ENCODE data around the gene VCL.
A peak's percentile ranks its signal among the peaks of the same experiment; 100 is the strongest.
"Not testable (repeated sequence)": the region's sequence is repeated elsewhere in the genome, so short reads cannot be mapped to it uniquely, and the experiment has no call there.

Gene VCL

DNA sequence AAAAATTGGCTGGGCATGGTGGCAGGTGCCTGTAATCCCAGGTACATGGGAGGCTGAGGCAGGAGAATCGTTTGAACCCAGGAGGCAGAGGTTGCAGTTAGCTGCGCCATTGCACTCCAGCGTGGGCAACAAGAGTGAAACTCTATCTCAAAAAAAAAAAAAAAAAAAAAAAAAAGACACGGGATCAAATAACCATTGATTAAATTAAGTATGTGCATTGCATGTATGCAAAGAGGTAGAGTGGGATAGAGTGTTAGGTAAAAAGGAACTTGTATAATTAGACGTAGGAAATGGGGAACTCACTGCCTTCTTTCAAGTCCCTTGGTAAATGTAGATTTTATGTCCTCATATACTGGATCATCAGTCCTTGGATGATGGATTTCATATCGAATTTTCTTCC, 13.1 kb downstream of the VCL start:
- DNase-seq = no peak

GRCh38 chr10:74011770-74012169, 13.9 kb downstream of the VCL start:
- DNase-seq = peak; percentile 27

DNA sequence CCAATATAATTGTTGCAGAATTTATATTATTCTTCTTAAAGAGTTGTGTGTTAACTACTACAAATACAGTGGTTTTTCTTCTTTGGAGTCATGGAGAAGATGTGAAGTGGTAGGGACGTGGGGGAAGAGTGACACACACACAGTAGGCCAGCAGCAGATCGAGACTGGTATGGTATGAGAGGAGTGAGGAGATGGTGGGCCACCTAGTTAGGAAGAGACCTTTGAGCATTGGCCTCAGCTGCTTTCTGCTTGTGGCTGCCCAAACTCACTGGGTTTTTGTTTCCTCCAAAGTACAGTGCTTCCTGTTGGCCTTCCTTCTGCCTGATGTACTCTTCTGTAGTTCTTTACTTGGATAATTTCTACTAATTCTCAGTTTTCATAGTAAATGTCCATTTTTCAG, 14.6 kb downstream of the VCL start:
- no peak for DNase-seq

DNA sequence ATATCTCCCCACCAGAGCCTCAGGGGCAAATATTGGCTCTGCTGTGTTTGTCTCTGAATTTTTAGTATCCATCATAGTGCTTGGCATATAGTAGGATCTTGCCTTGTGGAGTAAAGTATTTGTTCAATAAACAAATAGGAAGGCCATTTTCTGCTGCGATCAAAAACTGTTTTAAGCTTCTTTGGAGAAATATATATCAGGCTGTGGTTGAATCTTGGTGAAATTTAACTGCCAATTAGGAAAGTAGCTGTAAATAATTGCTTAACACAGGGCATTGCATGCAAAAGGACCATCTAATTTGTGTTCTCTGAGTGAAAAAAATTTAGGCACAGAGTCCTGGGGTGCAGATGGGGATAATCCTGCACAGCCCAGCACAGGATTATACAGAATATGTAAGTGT, 15.1 kb downstream of the VCL start:
- no peak for DNase-seq

DNA sequence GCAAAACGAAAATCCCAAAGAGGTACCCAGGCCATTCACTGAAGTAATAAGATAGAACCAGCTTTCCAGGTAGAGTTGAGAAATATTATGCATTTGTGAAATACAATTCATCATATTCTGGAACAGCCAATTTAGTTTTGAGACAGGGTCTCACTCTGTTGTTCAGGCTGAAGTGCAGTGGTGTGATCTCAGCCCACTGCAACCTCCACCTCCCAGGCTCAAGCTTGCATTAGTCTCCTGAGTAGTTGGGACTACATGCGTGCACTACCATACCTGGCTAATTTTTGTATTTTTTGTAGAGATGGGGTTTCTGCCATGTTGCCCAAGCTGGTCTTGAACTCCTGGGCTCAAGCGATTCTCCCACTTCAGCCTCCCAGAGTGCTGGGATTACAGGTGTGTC, 16.7 kb downstream of the VCL start:
- not testable (repeated sequence) for DNase-seq

- DNase-seq = no peak
Observed at GRCh38 chr10:74018241-74018640, 20.3 kb downstream of the VCL start.

DNA sequence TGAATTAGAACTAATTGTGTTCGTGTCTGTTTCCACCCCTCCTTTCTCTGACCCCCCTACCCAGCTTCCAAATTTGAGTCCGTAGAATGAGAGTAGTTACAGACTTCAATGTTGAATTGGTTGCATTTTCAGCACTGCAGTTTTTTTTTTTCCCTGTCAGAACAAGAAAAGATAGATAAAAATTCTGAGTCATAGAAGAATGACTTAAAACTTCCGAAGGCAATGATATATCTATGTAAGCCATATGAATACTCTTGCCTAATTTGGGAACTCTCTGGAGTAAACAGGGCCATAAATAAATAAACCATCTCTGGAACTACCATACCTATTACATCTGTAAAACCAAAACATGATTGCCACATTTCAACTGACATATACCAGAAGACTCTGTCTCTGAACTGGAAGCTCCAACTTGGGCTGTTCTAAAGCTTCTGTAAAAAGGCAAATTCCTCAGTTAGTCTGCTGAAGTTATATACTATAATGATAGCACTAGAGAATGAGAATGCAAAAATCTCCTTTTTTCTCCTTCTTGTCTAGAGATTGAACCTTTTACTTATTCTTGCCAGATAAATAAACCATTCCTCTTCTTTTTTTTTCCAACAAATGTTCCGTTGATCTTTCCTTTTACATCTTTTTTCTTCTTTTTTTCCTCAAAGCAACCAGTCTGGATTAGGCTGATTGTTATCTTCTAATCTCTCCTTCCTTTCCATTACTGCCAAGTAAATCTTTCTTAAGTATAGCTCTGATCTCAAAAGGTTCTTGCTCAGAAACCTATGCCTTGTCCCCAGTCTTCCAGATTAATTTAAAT, 23.5 kb downstream of the VCL start:
- no peak for DNase-seq

GRCh38 chr10:74022926-74023629, 25.2 kb downstream of the VCL start:
- no peak for DNase-seq

GRCh38 chr10:74024600-74024999, 26.7 kb downstream of the VCL start:
- DNase-seq = no peak

GRCh38 chr10:74025380-74025978, 27.6 kb downstream of the VCL start:
- no peak for DNase-seq

GRCh38 chr10:74026428-74027015, 28.6 kb downstream of the VCL start:
- DNase-seq = no peak

- DNase-seq = no peak
Observed at GRCh38 chr10:74027702-74028101, 29.8 kb downstream of the VCL start.

DNA sequence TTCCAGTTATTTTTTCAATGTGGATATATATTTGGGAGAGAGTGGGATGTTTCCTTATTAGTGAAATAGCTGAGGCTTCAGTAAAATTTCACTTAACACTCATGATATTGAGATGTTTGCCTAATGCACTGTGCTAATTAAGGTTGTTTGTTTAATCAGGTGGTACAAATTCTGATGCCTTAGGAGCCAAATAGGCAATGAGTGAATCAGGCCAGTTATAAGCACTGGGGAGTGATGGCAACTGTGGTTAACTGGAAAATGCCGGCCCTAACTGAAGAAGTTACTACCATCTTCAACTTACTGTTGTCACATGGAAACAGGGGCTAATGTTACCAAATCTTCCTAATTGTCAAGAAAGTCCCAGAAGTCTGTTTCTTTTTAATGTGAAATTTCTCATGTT, 32.0 kb downstream of the VCL start:
- DNase-seq = no peak

DNA sequence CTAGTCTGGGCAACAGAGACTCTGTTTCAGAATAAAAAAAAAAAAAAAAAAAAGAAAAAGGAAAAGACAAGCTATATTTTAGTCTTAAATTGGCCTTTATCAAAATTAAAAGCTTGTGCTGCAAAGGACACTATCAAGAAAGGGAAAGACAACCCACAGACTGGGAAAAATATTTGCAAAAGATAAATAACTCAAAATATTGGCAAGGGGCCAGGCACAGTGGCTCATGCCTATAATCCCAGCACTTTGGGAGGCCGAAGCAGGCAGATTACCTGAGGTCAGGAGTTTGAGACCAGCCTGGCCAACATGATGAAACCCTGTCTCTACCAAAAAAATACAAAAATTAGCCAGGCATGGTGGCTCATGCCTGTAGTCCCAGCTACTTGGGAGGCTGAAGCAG, 34.3 kb downstream of the VCL start:
- not testable (repeated sequence) for DNase-seq

- no peak for DNase-seq
Observed at GRCh38 chr10:74032900-74033655, 35.2 kb downstream of the VCL start.

DNA sequence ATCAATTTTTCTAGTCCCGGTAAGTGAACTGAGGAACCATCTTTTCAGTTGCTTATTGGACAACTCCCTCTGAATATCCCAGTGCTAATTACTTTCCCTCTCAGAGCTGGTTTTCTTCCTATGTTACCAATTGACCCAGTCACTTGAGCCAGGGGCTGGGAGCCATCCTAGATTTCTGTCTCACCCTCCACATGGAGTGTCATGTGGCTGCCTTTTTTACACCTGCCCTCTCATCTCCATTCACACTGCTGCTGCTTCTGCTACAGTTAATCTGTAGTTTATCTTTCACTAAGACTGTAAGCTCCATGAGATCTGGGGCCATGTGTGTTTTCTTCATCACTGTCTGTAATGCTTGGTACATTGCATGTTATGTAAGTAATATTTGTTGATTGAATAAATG, 35.8 kb downstream of the VCL start:
- DNase-seq = no peak

DNA sequence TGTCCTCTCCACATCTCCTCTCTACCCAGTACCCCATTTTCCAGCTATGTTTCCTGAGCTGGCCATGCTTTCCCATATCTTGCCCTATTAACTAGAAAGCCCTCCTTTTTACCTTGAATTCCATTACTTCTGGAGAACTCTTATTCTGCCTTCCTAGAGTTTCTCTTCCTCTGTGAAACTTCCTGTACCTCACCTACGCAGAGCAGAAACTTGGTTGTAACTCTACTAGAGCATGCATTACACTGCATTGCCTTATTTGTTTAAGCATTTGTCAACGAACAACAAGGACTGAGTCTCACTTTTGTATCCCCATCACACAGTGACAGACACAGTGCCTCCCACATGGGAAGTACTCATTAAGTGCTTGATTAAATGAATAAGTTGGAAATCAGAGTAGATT, 36.4 kb downstream of the VCL start:
- DNase-seq = no peak

GRCh38 chr10:74035303-74035702, 37.4 kb downstream of the VCL start:
- no peak for DNase-seq

- DNase-seq = no peak
Observed at GRCh38 chr10:74036474-74036873, 38.6 kb downstream of the VCL start.

DNA sequence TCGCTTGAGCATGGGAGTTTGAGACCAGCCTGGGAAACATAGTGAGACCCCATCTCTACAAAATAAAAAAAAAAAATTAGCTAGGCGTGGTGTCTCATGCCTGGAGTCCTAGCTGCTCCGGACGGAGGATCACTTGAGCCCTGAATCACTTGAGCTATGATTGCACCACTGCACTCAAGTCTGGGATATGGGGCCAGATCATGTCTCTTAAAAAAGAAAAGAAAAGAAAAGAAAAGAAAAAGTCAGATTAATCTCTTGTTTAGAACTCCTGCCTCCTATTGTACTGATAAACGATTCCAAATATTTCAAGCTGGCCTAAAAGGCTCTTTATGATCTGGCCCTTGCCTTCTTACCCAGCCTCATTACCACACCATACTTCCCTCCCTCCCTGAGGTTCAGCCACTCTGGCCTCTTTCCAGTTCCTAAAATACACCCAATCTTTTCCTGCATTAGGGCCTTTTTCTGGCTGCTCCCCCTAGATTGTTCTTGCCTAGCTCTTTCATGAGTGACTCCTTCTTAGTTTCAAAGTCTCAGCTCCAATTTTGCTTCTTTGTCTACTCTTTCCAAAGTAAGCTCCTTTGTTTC, 41.7 kb downstream of the VCL start:
- no peak for DNase-seq

DNA sequence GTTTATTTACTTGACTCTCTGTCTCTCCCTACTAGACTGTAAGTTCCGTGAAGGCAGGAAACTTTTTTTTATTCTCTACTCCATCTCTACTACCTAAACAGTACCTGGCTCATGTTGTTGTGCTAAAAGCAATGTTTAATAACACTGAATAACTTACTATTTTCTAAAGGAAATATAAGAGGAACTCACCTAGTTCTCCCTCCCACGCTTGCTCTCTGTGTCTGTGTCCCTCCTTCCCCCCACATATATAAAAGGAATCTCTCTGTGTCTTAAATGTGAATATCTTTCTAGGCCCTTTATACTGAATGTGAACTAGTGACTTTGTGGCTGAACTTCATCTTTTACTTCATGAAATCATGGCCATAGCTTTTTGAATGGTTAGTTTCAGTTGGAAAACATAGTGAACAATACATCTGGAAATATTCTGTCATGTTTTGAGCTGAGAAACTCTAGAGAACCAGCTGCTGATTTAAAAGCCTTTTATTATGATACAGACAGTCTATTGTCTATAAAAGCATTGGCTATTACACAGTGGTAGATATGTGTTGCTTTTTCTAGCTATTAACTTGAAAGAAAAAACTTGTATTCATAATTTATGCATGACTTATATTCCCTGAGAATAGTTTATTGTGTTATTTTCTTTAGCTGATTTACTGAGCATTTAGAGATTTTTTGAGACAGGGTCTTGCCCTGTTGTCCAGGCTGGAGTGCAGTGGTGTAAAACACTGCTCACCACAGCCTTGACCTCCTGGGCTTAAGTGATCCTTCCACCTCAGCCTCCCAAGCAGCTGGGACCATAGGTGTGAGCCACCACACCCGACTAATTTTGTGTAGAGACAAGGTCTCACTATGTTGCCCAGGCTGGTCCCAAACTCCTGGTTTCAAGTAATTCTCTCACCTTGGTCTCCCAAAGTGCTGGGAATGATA, 42.5 kb downstream of the VCL start:
- no peak for DNase-seq
